ENCODE results near the gene CKS2.
"Not testable (repeated sequence)": the region's sequence is repeated elsewhere in the genome, so short reads cannot be mapped to it uniquely, and the experiment has no call there.

Gene CKS2

GRCh38 chr9:89342213-89342612 is 31.2 kb downstream of the CKS2 start:
- no peaks in the 10 kb centered on the region for H3F3A ChIP-seq (ENCODE audit: control insufficient read depth, insufficient read depth)
- H3K9me3 ChIP-seq (ENCODE audit: control insufficient read depth, insufficient read depth, low read length) = no peaks in the 10 kb centered on the region
- no peaks in the 10 kb centered on the region for H3K27me3 ChIP-seq (ENCODE audit: control insufficient read depth, low read length)
- H3K36me3 ChIP-seq (ENCODE audit: control insufficient read depth, low read length) = peaks cover 99% of the 10 kb centered on the region
- H3K27ac ChIP-seq (ENCODE audit: low read depth, low read length) = no peak overlapping the region
- no peak overlapping the region for H3K4me3 ChIP-seq (ENCODE audit: low read length)
- peaks cover 7% of the 10 kb centered on the region; the same call in 1 of the 2 replicates for H3K79me2 ChIP-seq (ENCODE audit: control insufficient read depth, low read length)
- H4K20me1 ChIP-seq (ENCODE audit: control insufficient read depth, insufficient read depth, low read depth, low read length) = no peaks in the 10 kb centered on the region
- TF ChIP-seq, protein P1, sequence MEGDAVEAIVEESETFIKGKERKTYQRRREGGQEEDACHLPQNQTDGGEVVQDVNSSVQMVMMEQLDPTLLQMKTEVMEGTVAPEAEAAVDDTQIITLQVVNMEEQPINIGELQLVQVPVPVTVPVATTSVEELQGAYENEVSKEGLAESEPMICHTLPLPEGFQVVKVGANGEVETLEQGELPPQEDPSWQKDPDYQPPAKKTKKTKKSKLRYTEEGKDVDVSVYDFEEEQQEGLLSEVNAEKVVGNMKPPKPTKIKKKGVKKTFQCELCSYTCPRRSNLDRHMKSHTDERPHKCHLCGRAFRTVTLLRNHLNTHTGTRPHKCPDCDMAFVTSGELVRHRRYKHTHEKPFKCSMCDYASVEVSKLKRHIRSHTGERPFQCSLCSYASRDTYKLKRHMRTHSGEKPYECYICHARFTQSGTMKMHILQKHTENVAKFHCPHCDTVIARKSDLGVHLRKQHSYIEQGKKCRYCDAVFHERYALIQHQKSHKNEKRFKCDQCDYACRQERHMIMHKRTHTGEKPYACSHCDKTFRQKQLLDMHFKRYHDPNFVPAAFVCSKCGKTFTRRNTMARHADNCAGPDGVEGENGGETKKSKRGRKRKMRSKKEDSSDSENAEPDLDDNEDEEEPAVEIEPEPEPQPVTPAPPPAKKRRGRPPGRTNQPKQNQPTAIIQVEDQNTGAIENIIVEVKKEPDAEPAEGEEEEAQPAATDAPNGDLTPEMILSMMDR (IDR thresholded peaks at IDR 0.05; ENCODE audit: low read depth, low read length, poor library complexity, severe bottlenecking) = no peak
- no peak for TF ChIP-seq EZH2phosphoT487 (IDR thresholded peaks at IDR 0.05; ENCODE audit: borderline replicate concordance, low read length)
- no peaks in the 10 kb centered on the region for H3K9me2 ChIP-seq (replicated peaks; ENCODE audit: control insufficient read depth, low read length)
- H3K4me1 ChIP-seq (ENCODE audit: control insufficient read depth, low read length) = no peaks in the 10 kb centered on the region
- no peak overlapping the region for H3K4me2 ChIP-seq (ENCODE audit: low read length)

DNA sequence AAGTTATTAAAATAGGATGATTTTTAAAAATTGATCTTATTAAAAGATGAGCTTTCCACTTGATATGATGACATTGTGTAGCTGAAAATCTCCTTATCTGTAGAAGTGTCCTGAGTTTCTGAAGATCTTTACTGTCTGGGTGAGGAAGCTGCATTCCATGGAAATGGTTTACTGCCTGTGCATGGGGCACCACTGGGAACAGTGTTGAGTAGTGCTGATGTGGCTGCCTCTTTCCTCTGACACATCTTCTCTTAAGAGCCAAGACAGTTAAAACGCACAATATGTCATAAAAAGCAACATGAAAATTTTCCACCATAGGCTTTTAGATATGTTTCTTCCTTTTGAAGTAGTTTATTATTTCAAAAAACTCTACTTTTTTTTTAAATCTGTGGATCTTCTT is 32.0 kb downstream of the CKS2 start:
- H3K27ac ChIP-seq (ENCODE audit: low read depth, low read length) = no peak overlapping the region
- H3K79me2 ChIP-seq (ENCODE audit: control insufficient read depth, low read length) = peaks cover 7% of the 10 kb centered on the region; the same call in 1 of the 2 replicates
- peaks cover 99% of the 10 kb centered on the region for H3K36me3 ChIP-seq (ENCODE audit: control insufficient read depth, low read length)
- no peaks in the 10 kb centered on the region for H3K9me3 ChIP-seq (ENCODE audit: control insufficient read depth, insufficient read depth, low read length)
- H3K4me1 ChIP-seq (ENCODE audit: control insufficient read depth, low read length) = no peaks in the 10 kb centered on the region
- no peaks in the 10 kb centered on the region for H3K9me2 ChIP-seq (replicated peaks; ENCODE audit: control insufficient read depth, low read length)
- H3F3A ChIP-seq (ENCODE audit: control insufficient read depth, insufficient read depth) = no peaks in the 10 kb centered on the region
- H3K4me2 ChIP-seq (ENCODE audit: low read length) = no peak overlapping the region
- TF ChIP-seq, protein P1 (IDR thresholded peaks at IDR 0.05; ENCODE audit: low read depth, low read length, poor library complexity, severe bottlenecking) = no peak
- no peak for TF ChIP-seq EZH2phosphoT487 (IDR thresholded peaks at IDR 0.05; ENCODE audit: borderline replicate concordance, low read length)
- H4K20me1 ChIP-seq (ENCODE audit: control insufficient read depth, insufficient read depth, low read depth, low read length) = no peaks in the 10 kb centered on the region
- H3K4me3 ChIP-seq (ENCODE audit: low read length) = no peak overlapping the region
- H3K27me3 ChIP-seq (ENCODE audit: control insufficient read depth, low read length) = no peaks in the 10 kb centered on the region

- H3K4me2 ChIP-seq (ENCODE audit: low read length); H3K27ac ChIP-seq (ENCODE audit: low read depth, low read length); H4K20me1 ChIP-seq (ENCODE audit: control insufficient read depth, insufficient read depth, low read depth, low read length); H3K79me2 ChIP-seq (ENCODE audit: control insufficient read depth, low read length); H3K4me1 ChIP-seq (ENCODE audit: control insufficient read depth, low read length); H3K9me2 ChIP-seq (replicated peaks; ENCODE audit: control insufficient read depth, low read length); H3K9me3 ChIP-seq (ENCODE audit: control insufficient read depth, insufficient read depth, low read length); H3K27me3 ChIP-seq (ENCODE audit: control insufficient read depth, low read length); H3F3A ChIP-seq (ENCODE audit: control insufficient read depth, insufficient read depth); H3K4me3 ChIP-seq (ENCODE audit: low read length): not testable (repeated sequence)
- peaks cover 99% of the 10 kb centered on the region for H3K36me3 ChIP-seq (ENCODE audit: control insufficient read depth, low read length)
Observed at GRCh38 chr9:89343812-89344211, 32.8 kb downstream of the CKS2 start.

GRCh38 chr9:89345476-89345875 is 34.5 kb downstream of the CKS2 start:
- H3K4me1 ChIP-seq (ENCODE audit: control insufficient read depth, low read length) = no peaks in the 10 kb centered on the region
- no peak overlapping the region for H3K27ac ChIP-seq (ENCODE audit: low read depth, low read length)
- no peak overlapping the region for H3K4me3 ChIP-seq (ENCODE audit: low read length)
- peaks cover 99% of the 10 kb centered on the region for H3K36me3 ChIP-seq (ENCODE audit: control insufficient read depth, low read length)
- peaks cover 7% of the 10 kb centered on the region; the same call in 1 of the 2 replicates for H3K79me2 ChIP-seq (ENCODE audit: control insufficient read depth, low read length)
- TF ChIP-seq EZH2phosphoT487 (IDR thresholded peaks at IDR 0.05; ENCODE audit: borderline replicate concordance, low read length) = no peak
- TF ChIP-seq, protein P1 (IDR thresholded peaks at IDR 0.05; ENCODE audit: low read depth, low read length, poor library complexity, severe bottlenecking) = no peak
- H3K9me3 ChIP-seq (ENCODE audit: control insufficient read depth, insufficient read depth, low read length) = no peaks in the 10 kb centered on the region
- no peaks in the 10 kb centered on the region for H3F3A ChIP-seq (ENCODE audit: control insufficient read depth, insufficient read depth)
- no peak overlapping the region for H3K4me2 ChIP-seq (ENCODE audit: low read length)
- H4K20me1 ChIP-seq (ENCODE audit: control insufficient read depth, insufficient read depth, low read depth, low read length) = no peaks in the 10 kb centered on the region
- H3K27me3 ChIP-seq (ENCODE audit: control insufficient read depth, low read length) = no peaks in the 10 kb centered on the region
- H3K9me2 ChIP-seq (replicated peaks; ENCODE audit: control insufficient read depth, low read length) = no peaks in the 10 kb centered on the region
